HEK293 (cell line): Measurements from ENCODE around the gene LAMB2.

Experiments used
- CTCF ChIA-PET: fragments of 350-600 bp; formaldehyde crosslinking; extraction: SDS; loops from one replicate; lab custom pipeline; 2021; ENCODE audit warnings: antibody characterized with exemption; lab: Yijun Ruan, JAX
- POLR2A ChIA-PET: fragments of 300-600 bp; formaldehyde crosslinking; extraction: SDS; loops from one replicate; lab custom pipeline; 2020; ENCODE audit warnings: antibody characterized with exemption, inconsistent platforms; lab: Yijun Ruan, JAX
- H3K27ac ChIP-seq: fragments of 200-500 bp; sonication (Bioruptor generic); 2 replicates; pipeline ENCODE4 v1.5.1; 2014; ENCODE audit warnings: low read depth, low read length, control low read depth, inconsistent platforms; ENCODE audit errors: extremely low read depth
- H3K36me3 ChIP-seq, 2 experiments: fragments of 200-500 bp in 1 of 2; sonication (Bioruptor generic) in 1 of 2; 1 replicate in 1 of 2; 2 replicates in 1 of 2; pipeline ENCODE4 v1.5.1; 2014 to 2017; ENCODE audit warnings: inconsistent platforms in 2 of 2, low read length in 2 of 2; ENCODE audit not compliant: control insufficient read depth in 2 of 2, insufficient read depth in 1 of 2
- H3K4me1 ChIP-seq: fragments of 200-500 bp; sonication (Bioruptor generic); 2 replicates; pipeline ENCODE4 v1.5.1; 2014; ENCODE audit warnings: mild to moderate bottlenecking, low read length, inconsistent platforms; ENCODE audit not compliant: control insufficient read depth, insufficient read depth
- H3K4me3 ChIP-seq: 2 replicates; pipeline ENCODE4 v1.5.1; 2011; ENCODE audit warnings: low read depth, mild to moderate bottlenecking, control low read depth, low read length, moderate library complexity
- H3K9me3 ChIP-seq: fragments of 200-500 bp; sonication (Bioruptor generic); 2 replicates; pipeline ENCODE4 v1.5.1; 2014; ENCODE audit warnings: low read depth, low read length, inconsistent platforms; ENCODE audit not compliant: control insufficient read depth, insufficient read depth
- GLIS1 ChIP-seq: fragments of 450-650 bp; formaldehyde crosslinking; IDR thresholded peaks from 2 replicates; pipeline ENCODE4 v1.5.1; 2016; ENCODE audit warnings: missing biosample characterization, missing genetic modification characterization
- OSR2 ChIP-seq: fragments of 450-650 bp; formaldehyde crosslinking; IDR thresholded peaks from 2 replicates; pipeline ENCODE4 v1.5.1; 2016; ENCODE audit warnings: missing biosample characterization, missing genetic modification characterization
- ZFHX2 ChIP-seq: fragments of 450-650 bp; formaldehyde crosslinking; conservative IDR thresholded peaks from 2 replicates; pipeline ENCODE4 v1.5.1; 2016; ENCODE audit warnings: missing biosample characterization, missing genetic modification characterization
- ZNF221 ChIP-seq: fragments of 450-650 bp; formaldehyde crosslinking; IDR thresholded peaks from 2 replicates; pipeline ENCODE4 v1.5.1; 2017; ENCODE audit warnings: missing biosample characterization, missing genetic modification characterization, borderline replicate concordance
- ZNF529 ChIP-seq: fragments of 450-650 bp; formaldehyde crosslinking; IDR thresholded peaks from 2 replicates; pipeline ENCODE4 v1.5.1; 2017; ENCODE audit warnings: missing genetic modification characterization, missing biosample characterization; ENCODE audit not compliant: insufficient replicate concordance
- ZNF544 ChIP-seq: fragments of 450-650 bp; formaldehyde crosslinking; IDR thresholded peaks from 2 replicates; pipeline ENCODE4 v1.5.0; 2017; ENCODE audit warnings: missing biosample characterization, missing genetic modification characterization
- ZNF610 ChIP-seq: fragments of 450-650 bp; formaldehyde crosslinking; IDR thresholded peaks from 2 replicates; pipeline ENCODE4 v1.5.1; 2016; ENCODE audit warnings: missing biosample characterization, missing genetic modification characterization, borderline replicate concordance
- ZNF623 ChIP-seq: fragments of 450-650 bp; formaldehyde crosslinking; IDR thresholded peaks from 2 replicates; pipeline ENCODE4 v1.5.1; 2016; ENCODE audit warnings: missing biosample characterization, missing genetic modification characterization
- ZNF670 ChIP-seq: fragments of 450-650 bp; formaldehyde crosslinking; IDR thresholded peaks from 2 replicates; pipeline ENCODE4 v1.5.1; 2016; ENCODE audit warnings: missing biosample characterization, missing genetic modification characterization, low read depth
- ZNF76 ChIP-seq: fragments of 450-650 bp; formaldehyde crosslinking; IDR thresholded peaks from 2 replicates; pipeline ENCODE4; 2016; ENCODE audit warnings: low read depth, missing biosample characterization, missing genetic modification characterization, borderline replicate concordance
- ZSCAN23 ChIP-seq: fragments of 450-650 bp; formaldehyde crosslinking; IDR thresholded peaks from 2 replicates; pipeline ENCODE4 v1.5.1; 2016; ENCODE audit warnings: missing biosample characterization, missing genetic modification characterization
- TF ChIP-seq, protein P1 (sequence below): fragments of 450-650 bp; IDR thresholded peaks from 2 replicates; pipeline ENCODE4 v1.5.1; 2018; ENCODE audit warnings: missing biosample characterization, missing genetic modification characterization
- TF ChIP-seq, protein P2 (sequence below): fragments of 450-650 bp; formaldehyde crosslinking; IDR thresholded peaks from 2 replicates; pipeline ENCODE4 v1.5.1; 2016; ENCODE audit warnings: missing biosample characterization, missing genetic modification characterization
- TF ChIP-seq, protein P3 (sequence below): fragments of 450-650 bp; formaldehyde crosslinking; IDR thresholded peaks from 2 replicates; pipeline ENCODE4 v1.5.1; 2016; ENCODE audit warnings: missing biosample characterization, missing genetic modification characterization
- TF ChIP-seq, protein P4 (sequence below): fragments of 450-650 bp; formaldehyde crosslinking; IDR thresholded peaks from 2 replicates; pipeline ENCODE4 v1.5.1; 2016; ENCODE audit warnings: missing biosample characterization, missing genetic modification characterization, borderline replicate concordance
- TF ChIP-seq, protein P5 (sequence below): fragments of 450-650 bp; formaldehyde crosslinking; IDR thresholded peaks from 2 replicates; pipeline ENCODE4 v1.5.1; 2016; ENCODE audit warnings: missing biosample characterization, missing genetic modification characterization
- TF ChIP-seq, protein P6 (sequence below): sonication (generic); formaldehyde crosslinking; IDR thresholded peaks from 2 replicates; pipeline ENCODE4 v1.8.1; 2022; ENCODE audit warnings: mild to moderate bottlenecking, moderate library complexity, missing genetic modification reagents

Gene LAMB2

DNA sequence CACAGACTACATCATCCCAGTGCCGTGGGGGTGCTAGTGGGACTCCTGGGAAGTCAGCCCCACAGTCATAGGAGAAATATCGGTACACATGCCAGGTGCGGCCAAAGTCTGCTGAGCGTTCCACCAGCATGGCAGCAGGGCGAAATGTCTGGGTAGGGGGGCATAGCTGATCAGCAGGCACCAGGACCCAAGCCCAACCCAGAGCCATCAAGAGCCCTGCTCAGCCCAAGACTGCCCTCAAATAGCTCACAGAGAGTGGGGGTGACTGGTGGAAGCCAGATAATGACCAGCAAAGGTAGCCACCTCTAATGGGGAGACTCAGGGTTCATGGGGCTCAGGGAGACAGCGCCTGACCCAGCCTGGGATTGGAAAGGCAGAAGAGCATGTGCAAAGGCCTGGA, 1.3 kb downstream of the LAMB2 start:
- H3K36me3 ChIP-seq: peaks cover 0 to 39% of the 10 kb centered on the region in 2 experiments; a peak in 2 of 3 replicates
- POLR2A ChIA-PET: interaction anchor here (0.9 to 3.4 kb wide), 4 partner anchors 11 to 280 kb away, joined by 3 to 31 read pairs (median 6); partner anchors contain the start of genes QRICH1, RHOA and USP19
- no peak overlapping the region for H3K4me3 ChIP-seq
- CTCF ChIA-PET: interaction anchor here (0.6 kb wide), 1 partner anchor 393 kb away, joined by 4 read pairs; no protein-coding TSS in a partner anchor
- TF ChIP-seq ZNF623 (tag by site-specific recombination) (peak; percentile 49; the same call in 1 of the 2 replicates), ZNF76 (tag by site-specific recombination) (no peak), ZNF610 (tag by site-specific recombination) (no peak)
- TF ChIP-seq, protein P1, sequence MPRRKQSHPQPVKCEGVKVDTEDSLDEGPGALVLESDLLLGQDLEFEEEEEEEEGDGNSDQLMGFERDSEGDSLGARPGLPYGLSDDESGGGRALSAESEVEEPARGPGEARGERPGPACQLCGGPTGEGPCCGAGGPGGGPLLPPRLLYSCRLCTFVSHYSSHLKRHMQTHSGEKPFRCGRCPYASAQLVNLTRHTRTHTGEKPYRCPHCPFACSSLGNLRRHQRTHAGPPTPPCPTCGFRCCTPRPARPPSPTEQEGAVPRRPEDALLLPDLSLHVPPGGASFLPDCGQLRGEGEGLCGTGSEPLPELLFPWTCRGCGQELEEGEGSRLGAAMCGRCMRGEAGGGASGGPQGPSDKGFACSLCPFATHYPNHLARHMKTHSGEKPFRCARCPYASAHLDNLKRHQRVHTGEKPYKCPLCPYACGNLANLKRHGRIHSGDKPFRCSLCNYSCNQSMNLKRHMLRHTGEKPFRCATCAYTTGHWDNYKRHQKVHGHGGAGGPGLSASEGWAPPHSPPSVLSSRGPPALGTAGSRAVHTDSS: no peak
- TF ChIP-seq, protein P2, sequence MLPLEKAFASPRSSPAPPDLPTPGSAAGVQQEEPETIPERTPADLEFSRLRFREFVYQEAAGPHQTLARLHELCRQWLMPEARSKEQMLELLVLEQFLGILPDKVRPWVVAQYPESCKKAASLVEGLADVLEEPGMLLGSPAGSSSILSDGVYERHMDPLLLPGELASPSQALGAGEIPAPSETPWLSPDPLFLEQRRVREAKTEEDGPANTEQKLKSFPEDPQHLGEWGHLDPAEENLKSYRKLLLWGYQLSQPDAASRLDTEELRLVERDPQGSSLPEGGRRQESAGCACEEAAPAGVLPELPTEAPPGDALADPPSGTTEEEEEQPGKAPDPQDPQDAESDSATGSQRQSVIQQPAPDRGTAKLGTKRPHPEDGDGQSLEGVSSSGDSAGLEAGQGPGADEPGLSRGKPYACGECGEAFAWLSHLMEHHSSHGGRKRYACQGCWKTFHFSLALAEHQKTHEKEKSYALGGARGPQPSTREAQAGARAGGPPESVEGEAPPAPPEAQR (tag by site-specific recombination): no peak
- TF ChIP-seq, protein P3, sequence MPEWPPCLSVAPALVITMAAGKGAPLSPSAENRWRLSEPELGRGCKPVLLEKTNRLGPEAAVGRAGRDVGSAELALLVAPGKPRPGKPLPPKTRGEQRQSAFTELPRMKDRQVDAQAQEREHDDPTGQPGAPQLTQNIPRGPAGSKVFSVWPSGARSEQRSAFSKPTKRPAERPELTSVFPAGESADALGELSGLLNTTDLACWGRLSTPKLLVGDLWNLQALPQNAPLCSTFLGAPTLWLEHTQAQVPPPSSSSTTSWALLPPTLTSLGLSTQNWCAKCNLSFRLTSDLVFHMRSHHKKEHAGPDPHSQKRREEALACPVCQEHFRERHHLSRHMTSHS (tag by site-specific recombination): no peak
- TF ChIP-seq, protein P4, sequence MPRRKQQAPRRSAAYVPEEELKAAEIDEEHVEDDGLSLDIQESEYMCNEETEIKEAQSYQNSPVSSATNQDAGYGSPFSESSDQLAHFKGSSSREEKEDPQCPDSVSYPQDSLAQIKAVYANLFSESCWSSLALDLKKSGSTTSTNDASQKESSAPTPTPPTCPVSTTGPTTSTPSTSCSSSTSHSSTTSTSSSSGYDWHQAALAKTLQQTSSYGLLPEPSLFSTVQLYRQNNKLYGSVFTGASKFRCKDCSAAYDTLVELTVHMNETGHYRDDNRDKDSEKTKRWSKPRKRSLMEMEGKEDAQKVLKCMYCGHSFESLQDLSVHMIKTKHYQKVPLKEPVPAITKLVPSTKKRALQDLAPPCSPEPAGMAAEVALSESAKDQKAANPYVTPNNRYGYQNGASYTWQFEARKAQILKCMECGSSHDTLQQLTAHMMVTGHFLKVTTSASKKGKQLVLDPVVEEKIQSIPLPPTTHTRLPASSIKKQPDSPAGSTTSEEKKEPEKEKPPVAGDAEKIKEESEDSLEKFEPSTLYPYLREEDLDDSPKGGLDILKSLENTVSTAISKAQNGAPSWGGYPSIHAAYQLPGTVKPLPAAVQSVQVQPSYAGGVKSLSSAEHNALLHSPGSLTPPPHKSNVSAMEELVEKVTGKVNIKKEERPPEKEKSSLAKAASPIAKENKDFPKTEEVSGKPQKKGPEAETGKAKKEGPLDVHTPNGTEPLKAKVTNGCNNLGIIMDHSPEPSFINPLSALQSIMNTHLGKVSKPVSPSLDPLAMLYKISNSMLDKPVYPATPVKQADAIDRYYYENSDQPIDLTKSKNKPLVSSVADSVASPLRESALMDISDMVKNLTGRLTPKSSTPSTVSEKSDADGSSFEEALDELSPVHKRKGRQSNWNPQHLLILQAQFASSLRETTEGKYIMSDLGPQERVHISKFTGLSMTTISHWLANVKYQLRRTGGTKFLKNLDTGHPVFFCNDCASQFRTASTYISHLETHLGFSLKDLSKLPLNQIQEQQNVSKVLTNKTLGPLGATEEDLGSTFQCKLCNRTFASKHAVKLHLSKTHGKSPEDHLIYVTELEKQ (tag by site-specific recombination): no peak
- H3K27ac ChIP-seq: no peak overlapping the region
- H3K4me1 ChIP-seq: no peaks in the 10 kb centered on the region; the same call in 1 of the 2 replicates
- no peaks in the 10 kb centered on the region for H3K9me3 ChIP-seq

DNA sequence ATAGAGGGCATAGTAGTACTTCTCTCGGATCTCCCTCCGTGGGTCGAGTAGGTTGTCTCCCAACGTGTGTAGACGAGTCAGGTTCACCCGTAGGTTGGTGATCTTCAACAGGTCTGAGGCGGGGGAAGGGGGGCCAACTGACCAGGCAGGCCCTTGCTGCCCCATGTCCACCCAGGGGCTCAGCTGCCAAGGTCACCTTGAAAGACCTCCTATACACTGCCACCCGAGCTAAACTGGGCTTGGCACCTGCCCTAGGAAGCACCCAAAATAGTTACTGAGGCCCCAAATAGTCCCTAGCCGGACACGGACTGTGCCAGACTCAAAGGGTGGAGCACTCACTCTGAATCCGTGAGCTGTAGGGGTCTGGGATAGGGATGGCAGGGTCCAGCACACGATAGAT, 1.8 kb downstream of the LAMB2 start:
- Histone ChIP-seq H3K9me3 (no peaks in the 10 kb centered on the region), H3K4me3 (no peak overlapping the region), H3K36me3 (peaks cover 0 to 41% of the 10 kb centered on the region in 2 experiments; a peak in 2 of 3 replicates), H3K27ac (no peak overlapping the region), H3K4me1 (no peaks in the 10 kb centered on the region; the same call in 1 of the 2 replicates)
- ChIA-PET CTCF (interaction anchor here (0.6 kb wide), 1 partner anchor 393 kb away, joined by 4 read pairs; no protein-coding TSS in a partner anchor), POLR2A (interaction anchor here (0.6 to 3.4 kb wide), 2 partner anchors 10 to 25 kb away, joined by 4 to 31 read pairs; partner anchors contain the start of gene USP19)
- TF ChIP-seq, protein P5, sequence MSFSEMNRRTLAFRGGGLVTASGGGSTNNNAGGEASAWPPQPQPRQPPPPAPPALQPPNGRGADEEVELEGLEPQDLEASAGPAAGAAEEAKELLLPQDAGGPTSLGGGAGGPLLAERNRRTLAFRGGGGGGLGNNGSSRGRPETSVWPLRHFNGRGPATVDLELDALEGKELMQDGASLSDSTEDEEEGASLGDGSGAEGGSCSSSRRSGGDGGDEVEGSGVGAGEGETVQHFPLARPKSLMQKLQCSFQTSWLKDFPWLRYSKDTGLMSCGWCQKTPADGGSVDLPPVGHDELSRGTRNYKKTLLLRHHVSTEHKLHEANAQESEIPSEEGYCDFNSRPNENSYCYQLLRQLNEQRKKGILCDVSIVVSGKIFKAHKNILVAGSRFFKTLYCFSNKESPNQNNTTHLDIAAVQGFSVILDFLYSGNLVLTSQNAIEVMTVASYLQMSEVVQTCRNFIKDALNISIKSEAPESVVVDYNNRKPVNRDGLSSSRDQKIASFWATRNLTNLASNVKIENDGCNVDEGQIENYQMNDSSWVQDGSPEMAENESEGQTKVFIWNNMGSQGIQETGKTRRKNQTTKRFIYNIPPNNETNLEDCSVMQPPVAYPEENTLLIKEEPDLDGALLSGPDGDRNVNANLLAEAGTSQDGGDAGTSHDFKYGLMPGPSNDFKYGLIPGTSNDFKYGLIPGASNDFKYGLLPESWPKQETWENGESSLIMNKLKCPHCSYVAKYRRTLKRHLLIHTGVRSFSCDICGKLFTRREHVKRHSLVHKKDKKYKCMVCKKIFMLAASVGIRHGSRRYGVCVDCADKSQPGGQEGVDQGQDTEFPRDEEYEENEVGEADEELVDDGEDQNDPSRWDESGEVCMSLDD (tag by site-specific recombination): no peak
- TF ChIP-seq, protein P4 (tag by site-specific recombination): no peak
- TF ChIP-seq OSR2 (tag by site-specific recombination) (no peak), ZNF529 (tag by site-specific recombination) (no peak), GLIS1 (tag by site-specific recombination) (no peak), ZFHX2 (tag by site-specific recombination) (no peak), ZNF670 (tag by site-specific recombination) (no peak), ZNF221 (tag by site-specific recombination) (no peak), ZSCAN23 (tag by site-specific recombination) (no peak), ZNF544 (no peak)
- TF ChIP-seq, protein P6, sequence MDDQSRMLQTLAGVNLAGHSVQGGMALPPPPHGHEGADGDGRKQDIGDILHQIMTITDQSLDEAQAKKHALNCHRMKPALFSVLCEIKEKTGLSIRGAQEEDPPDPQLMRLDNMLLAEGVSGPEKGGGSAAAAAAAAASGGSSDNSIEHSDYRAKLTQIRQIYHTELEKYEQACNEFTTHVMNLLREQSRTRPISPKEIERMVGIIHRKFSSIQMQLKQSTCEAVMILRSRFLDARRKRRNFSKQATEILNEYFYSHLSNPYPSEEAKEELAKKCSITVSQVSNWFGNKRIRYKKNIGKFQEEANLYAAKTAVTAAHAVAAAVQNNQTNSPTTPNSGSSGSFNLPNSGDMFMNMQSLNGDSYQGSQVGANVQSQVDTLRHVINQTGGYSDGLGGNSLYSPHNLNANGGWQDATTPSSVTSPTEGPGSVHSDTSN (CRISPR knock-in tag): no peak
